Calu3 (cell line): ENCODE data around the gene CLEC4A. TPM values are rescaled to one million over a fixed set of nuclear protein-coding genes. Genes with fewer than 3 reads are reported as not detected.
"Not testable (repeated sequence)": the region's sequence is repeated elsewhere in the genome, so short reads cannot be mapped to it uniquely, and the experiment has no call there.

Experiments used
- BruUV-seq: library from RNA; stranded (reverse); fragments of 400-500 nt; replicated peaks from 2 replicates; lab custom pipeline; 2021; lab: Mats Ljungman, UMichigan
- CTCF ChIA-PET: fragments of 300-600 bp; sonication (Branson Sonifier 250); formaldehyde crosslinking; loops from one replicate; lab custom pipeline; 2022; ENCODE audit warnings: antibody characterized with exemption; lab: Charles Lee
- DNase-seq: peaks from one replicate; pipeline ENCODE4 v3.0.0; 2022
- H3K27ac Mint-ChIP-seq: one replicate; pipeline ENCODE4 v1.8.0; 2022; ENCODE audit warnings: mixed read lengths; ENCODE audit not compliant: unreplicated experiment
- H3K27me3 Mint-ChIP-seq: one replicate; pipeline ENCODE4 v1.8.0; 2022; ENCODE audit warnings: mixed read lengths; ENCODE audit not compliant: unreplicated experiment
- H3K36me3 Mint-ChIP-seq: one replicate; pipeline ENCODE4 v1.8.0; 2022; ENCODE audit warnings: mild to moderate bottlenecking, moderate library complexity, mixed read lengths; ENCODE audit not compliant: insufficient read depth, unreplicated experiment
- H3K4me1 Mint-ChIP-seq: one replicate; pipeline ENCODE4 v1.8.0; 2022; ENCODE audit warnings: mild to moderate bottlenecking, low read depth, mixed read lengths; ENCODE audit not compliant: unreplicated experiment
- H3K4me3 Mint-ChIP-seq: one replicate; pipeline ENCODE4 v1.8.0; 2022; ENCODE audit warnings: mild to moderate bottlenecking, low read depth, moderate library complexity, mixed read lengths; ENCODE audit not compliant: unreplicated experiment
- H3K9me3 Mint-ChIP-seq: one replicate; pipeline ENCODE4 v1.8.0; 2022; ENCODE audit warnings: low read depth, mixed read lengths; ENCODE audit not compliant: unreplicated experiment
- CTCF ChIP-seq: fragments of 200-600 bp; IDR thresholded peaks from one replicate; pipeline ENCODE4 v1.8.0; 2022; ENCODE audit warnings: antibody characterized with exemption; ENCODE audit not compliant: unreplicated experiment
- intact Hi-C: fragments of 100-400 bp; cut with micrococcal nuclease; formaldehyde crosslinking; loops from one replicate; pipeline ENCODE4 v1.10.0; 2022; ENCODE audit not compliant: unreplicated experiment
- total RNA-seq: library from RNA; stranded (reverse); gene quantifications from 2 replicates; pipeline ENCODE4 v1.2.3, GENCODE V29; 2022

CLEC4A gene
- total RNA-seq, 1 experiment from 2014 or later: not detected

GRCh38 chr12:8108808-8109398 is 14.5 kb upstream of the CLEC4A start:
- peak; percentile 77 for DNase-seq
- no peaks in the 10 kb centered on the region for H3K27me3 Mint-ChIP-seq
- CTCF ChIA-PET: interaction anchor here (0.6 to 1.1 kb wide), 2 partner anchors 38 to 122 kb away, joined by 4 to 6 read pairs; no protein-coding TSS in a partner anchor
- H3K9me3 Mint-ChIP-seq: peaks cover 5% of the 10 kb centered on the region
- intact Hi-C loops: loop anchor here (1.0 to 2.0 kb wide), 2 partner anchors 71 to 128 kb away; no protein-coding TSS in a partner anchor
- H3K27ac Mint-ChIP-seq: no peak overlapping the region
- no peaks in the 10 kb centered on the region for H3K36me3 Mint-ChIP-seq
- H3K4me1 Mint-ChIP-seq: no peaks in the 10 kb centered on the region
- BruUV-seq: no TSS peak
- H3K4me3 Mint-ChIP-seq: no peak overlapping the region
- TF ChIP-seq CTCF: peak; percentile 86

- intact Hi-C loops, H3K27me3 Mint-ChIP-seq, H3K4me3 Mint-ChIP-seq, CTCF ChIA-PET, H3K9me3 Mint-ChIP-seq, H3K4me1 Mint-ChIP-seq, H3K36me3 Mint-ChIP-seq, DNase-seq, H3K27ac Mint-ChIP-seq, BruUV-seq: not testable (repeated sequence)
These were observed 10.3 kb upstream of the CLEC4A start for GRCh38 chr12:8113117-8113516.

GRCh38 chr12:8120072-8120713 is 3.2 kb upstream of the CLEC4A start:
- CTCF ChIA-PET: no interaction called here
- BruUV-seq: no TSS peak
- Mint-ChIP-seq H3K9me3 (no peaks in the 10 kb centered on the region), H3K4me1 (no peaks in the 10 kb centered on the region), H3K27ac (no peak overlapping the region), H3K36me3 (no peaks in the 10 kb centered on the region), H3K4me3 (no peak overlapping the region), H3K27me3 (no peaks in the 10 kb centered on the region)
- TF ChIP-seq CTCF: no peak
- DNase-seq: no peak
- intact Hi-C loops: no loop called here

GRCh38 chr12:8127138-8127537 is 3.7 kb downstream of the CLEC4A start:
- no peaks in the 10 kb centered on the region for H3K27me3 Mint-ChIP-seq
- no peaks in the 10 kb centered on the region for H3K36me3 Mint-ChIP-seq
- DNase-seq: no peak
- no peaks in the 10 kb centered on the region for H3K4me1 Mint-ChIP-seq
- BruUV-seq: no TSS peak
- CTCF ChIA-PET: interaction anchor here (0.5 kb wide), 1 partner anchor 301 kb away, joined by 4 read pairs; no protein-coding TSS in a partner anchor
- intact Hi-C loops: no loop called here
- no peaks in the 10 kb centered on the region for H3K9me3 Mint-ChIP-seq
- no peak overlapping the region for H3K4me3 Mint-ChIP-seq
- TF ChIP-seq CTCF: no peak
- H3K27ac Mint-ChIP-seq: no peak overlapping the region

- CTCF ChIA-PET, H3K27me3 Mint-ChIP-seq, intact Hi-C loops, H3K36me3 Mint-ChIP-seq, H3K4me3 Mint-ChIP-seq, H3K4me1 Mint-ChIP-seq, H3K9me3 Mint-ChIP-seq, DNase-seq, BruUV-seq, H3K27ac Mint-ChIP-seq: not testable (repeated sequence)
These were observed 10.4 kb downstream of the CLEC4A start for GRCh38 chr12:8133636-8134397.

GRCh38 chr12:8134398-8134930 is 11.0 kb downstream of the CLEC4A start:
- H3K27me3 Mint-ChIP-seq, DNase-seq, H3K27ac Mint-ChIP-seq, BruUV-seq, intact Hi-C loops, H3K4me3 Mint-ChIP-seq, CTCF ChIA-PET, H3K36me3 Mint-ChIP-seq, H3K9me3 Mint-ChIP-seq, H3K4me1 Mint-ChIP-seq: not testable (repeated sequence)

GRCh38 chr12:8141647-8142046 is 18.2 kb downstream of the CLEC4A start:
- H3K27me3 Mint-ChIP-seq, DNase-seq, BruUV-seq, intact Hi-C loops, H3K9me3 Mint-ChIP-seq, H3K4me3 Mint-ChIP-seq, H3K4me1 Mint-ChIP-seq, H3K36me3 Mint-ChIP-seq, CTCF ChIA-PET: not testable (repeated sequence)
- peak overlapping the region; percentile 48 for H3K27ac Mint-ChIP-seq
